GM12891 (cell line): ENCODE results near the gene ANKRD27.

ENCODE experiments used
- POLR2A ChIP-seq: IDR thresholded peaks from 2 replicates; pipeline ENCODE4 v1.6.1; 2011; ENCODE audit warnings: low read depth, low read length, control low read depth
- POLR2AphosphoS5 ChIP-seq: IDR thresholded peaks from 2 replicates; pipeline ENCODE4 v1.6.1; 2011; ENCODE audit warnings: low read depth, low read length, control low read depth
- POU2F2 ChIP-seq: IDR thresholded peaks from 2 replicates; pipeline ENCODE4 v1.6.1; 2011; ENCODE audit warnings: low read depth, mild to moderate bottlenecking, control low read depth, low read length, moderate library complexity
- TAF1 ChIP-seq: IDR thresholded peaks from 2 replicates; pipeline ENCODE4 v1.6.1; 2011; ENCODE audit warnings: low read depth, low read length, control low read depth

- TF ChIP-seq POLR2AphosphoS5 (no peak), POLR2A (no peak), POU2F2 (no peak), TAF1 (no peak)
Observed at GRCh38 chr19:32720936-32721250, 45.9 kb upstream of the ANKRD27 start.
